Kidney (tissue), 14 donors: Measurements from ENCODE around the gene CEP164. TPM values are rescaled to one million over a fixed set of nuclear protein-coding genes. Genes with fewer than 3 reads are reported as not detected.

Experiments used
- DNase-seq, 5 donors: peaks; one replicate each; pipeline ENCODE4 v3.0.0-alpha.2; 2013 to 2020
- FAIRE-seq: peaks from 2 replicates; lab custom pipeline; 2012; peaks lifted over from hg19 to GRCh38; lab: Jason Lieb, UNC
- H3K27ac ChIP-seq, 2 donors: one replicate each; pipeline ENCODE4 v1.7.0; 2013; ENCODE audit warnings: low read depth in 2 of 2, low read length in 2 of 2, inconsistent platforms in 1 of 2
- H3K27me3 ChIP-seq: one replicate; pipeline ENCODE4 v1.7.1; 2013; ENCODE audit warnings: low read length, inconsistent platforms; ENCODE audit not compliant: control insufficient read depth, insufficient read depth
- H3K36me3 ChIP-seq, 3 donors: one replicate each; pipeline versions ENCODE4 v1.7.0 to v1.7.1; 2013; ENCODE audit warnings: low read length in 3 of 3, control low read depth in 1 of 3, inconsistent platforms in 1 of 3; ENCODE audit not compliant: insufficient read depth in 3 of 3, control insufficient read depth in 2 of 3
- H3K4me1 ChIP-seq, 3 donors: one replicate each; pipeline versions ENCODE4 v1.7.0 to v1.7.1; 2013; ENCODE audit warnings: low read length in 3 of 3, inconsistent platforms in 1 of 3, low read depth in 1 of 3; ENCODE audit not compliant: control insufficient read depth in 2 of 3, insufficient read depth in 2 of 3
- H3K4me3 ChIP-seq, 3 donors: one replicate each; pipeline versions ENCODE4 v1.7.0 to v1.8.1; 2013; ENCODE audit warnings: low read length in 3 of 3, control low read depth in 1 of 3, inconsistent platforms in 1 of 3
- H3K9ac ChIP-seq, 3 donors: one replicate each; pipeline versions ENCODE4 v1.7.0 to v1.7.1; 2013; ENCODE audit warnings: low read length in 3 of 3, control low read depth in 1 of 3, inconsistent platforms in 1 of 3
- H3K9me3 ChIP-seq, 3 donors: one replicate each; pipeline versions ENCODE4 v1.7.0 to v1.7.1; 2013; ENCODE audit warnings: low read length in 3 of 3, control low read depth in 1 of 3, inconsistent platforms in 1 of 3; ENCODE audit not compliant: control insufficient read depth in 2 of 3, insufficient read depth in 1 of 3
- CTCF ChIP-seq: IDR thresholded peaks from 3 replicates; pipeline ENCODE4 v1.5.1; 2012; ENCODE audit warnings: mild to moderate bottlenecking, moderate library complexity, borderline replicate concordance; ENCODE audit not compliant: insufficient read depth; ENCODE audit errors: extremely low read depth
- intact Hi-C: fragments of 100-400 bp; cut with DNase I; formaldehyde crosslinking; loops from one replicate; pipeline ENCODE4 v1.11.1; 2022
- polyA plus RNA-seq: library from polyadenylated mRNA; stranded (reverse); fragments of 350-450 nt; fragmentation: Illumina TruSeq; extraction: RNeasy Lipid Tissue Mini Kit (QIAGEN cat#74804); gene quantifications from one replicate; pipeline ENCODE4 v1.2.3, GENCODE V29; 2014; ENCODE audit warnings: low read depth, low replicate concordance; ENCODE audit not compliant: insufficient read depth
- total RNA-seq: library from RNA; stranded (reverse); fragmentation: NEBNext Ultra II Directional; extraction: Animal tissue kit (Norgen Biotek cat#: 25700); gene quantifications from one replicate; pipeline ENCODE4 v1.2.1, GENCODE V29; 2021
- donor health status: control.
- donor health status: control.
- donor health status: control.
- donor health status: control.
- donor health status: control.
- donor health status: DM: yes; HTN: yes; CAD: no.
- donor health status: Normal renal cell carcinoma (clear cell type).

Gene CEP164
- total and polyA plus RNA-seq, 2 donors from 2014 or later: 7.9 to 30.7 TPM

GRCh38 chr11:117284053-117284452 is 43.6 kb upstream of the CEP164 start:
- DNase-seq: no peak
- H3K4me1 ChIP-seq: no peaks in the 10 kb centered on the region
- no peak for TF ChIP-seq CTCF
- no peak overlapping the region for H3K27ac ChIP-seq
- intact Hi-C loops: no loop called here
- peaks cover 0 to 50% (median 30%) of the 10 kb centered on the region in 3 donors for H3K36me3 ChIP-seq
- FAIRE-seq: no peak
- no peak overlapping the region for H3K4me3 ChIP-seq
- H3K9me3 ChIP-seq: no peaks in the 10 kb centered on the region
- H3K27me3 ChIP-seq: no peaks in the 10 kb centered on the region
- H3K9ac ChIP-seq: no peak overlapping the region

GRCh38 chr11:117286588-117286987 is 41.1 kb upstream of the CEP164 start:
- intact Hi-C loops: no loop called here
- Histone ChIP-seq H3K27me3 (no peaks in the 10 kb centered on the region), H3K4me1 (no peaks in the 10 kb centered on the region), H3K9me3 (no peaks in the 10 kb centered on the region), H3K4me3 (no peak overlapping the region), H3K36me3 (peaks cover 5 to 52% (median 38%) of the 10 kb centered on the region in 3 donors), H3K27ac (no peak overlapping the region), H3K9ac (no peak overlapping the region)
- no peak for FAIRE-seq
- DNase-seq: no peak
- TF ChIP-seq CTCF: no peak

- TF ChIP-seq CTCF: no peak
- H3K27me3 ChIP-seq: no peaks in the 10 kb centered on the region
- H3K4me1 ChIP-seq: no peaks in the 10 kb centered on the region
- H3K27ac ChIP-seq: no peak overlapping the region
- H3K9me3 ChIP-seq: no peaks in the 10 kb centered on the region
- no peak for FAIRE-seq
- no peak overlapping the region for H3K4me3 ChIP-seq
- peaks cover 6 to 47% (median 31%) of the 10 kb centered on the region in 3 donors for H3K36me3 ChIP-seq
- no peak for DNase-seq
- H3K9ac ChIP-seq: no peak overlapping the region
- intact Hi-C loops: no loop called here
Observed at GRCh38 chr11:117287668-117288067, 40.0 kb upstream of the CEP164 start.

- DNase-seq: no peak
- Histone ChIP-seq H3K4me3 (no peak overlapping the region), H3K27me3 (no peaks in the 10 kb centered on the region), H3K4me1 (no peaks in the 10 kb centered on the region), H3K27ac (no peak overlapping the region), H3K9ac (no peak overlapping the region), H3K9me3 (no peaks in the 10 kb centered on the region), H3K36me3 (peaks cover 7 to 38% (median 30%) of the 10 kb centered on the region in 3 donors)
- no peak for FAIRE-seq
- no peak for TF ChIP-seq CTCF
- intact Hi-C loops: no loop called here
Observed at GRCh38 chr11:117289795-117290194, 37.9 kb upstream of the CEP164 start.
